Skeletal muscle satellite cell (primary cell): ENCODE results near the gene SLC45A2.
"Not testable (repeated sequence)": the region's sequence is repeated elsewhere in the genome, so short reads cannot be mapped to it uniquely, and the experiment has no call there.

Source experiments
- H3K27me3 ChIP-seq: 2 replicates; pipeline ENCODE4 v1.7.0; 2013; ENCODE audit warnings: low read length; ENCODE audit not compliant: control insufficient read depth, insufficient read depth
- H3K36me3 ChIP-seq: 2 replicates; pipeline ENCODE4 v1.7.0; 2013; ENCODE audit warnings: mild to moderate bottlenecking, control low read depth, low read length; ENCODE audit not compliant: insufficient read depth
- H3K4me1 ChIP-seq: 2 replicates; pipeline ENCODE4 v1.7.0; 2013; ENCODE audit warnings: low read length; ENCODE audit not compliant: control insufficient read depth, insufficient read depth
- H3K4me2 ChIP-seq: 2 replicates; pipeline ENCODE4 v1.7.0; 2013; ENCODE audit warnings: mild to moderate bottlenecking, low read length
- H3K4me3 ChIP-seq: 2 replicates; pipeline ENCODE4 v1.7.0; 2013; ENCODE audit warnings: low read length
- H3K9ac ChIP-seq: 2 replicates; pipeline ENCODE4 v1.7.0; 2013; ENCODE audit warnings: mild to moderate bottlenecking, low read depth, low read length, moderate library complexity
- H3K9me3 ChIP-seq: replicated peaks from 2 replicates; pipeline ENCODE4 v1.7.0; 2013; ENCODE audit warnings: mild to moderate bottlenecking, control low read depth, low read length

SLC45A2 gene

GRCh38 chr5:33936004-33936380, 48.5 kb downstream of the SLC45A2 start:
- Histone ChIP-seq H3K36me3 (no peaks in the 10 kb centered on the region), H3K9ac (no peak overlapping the region), H3K27me3 (peaks cover 50% of the 10 kb centered on the region), H3K4me1 (peaks cover 12% of the 10 kb centered on the region), H3K4me2 (peak overlapping the region; percentile 92), H3K4me3 (peak overlapping the region; percentile 69), H3K9me3 (no peaks in the 10 kb centered on the region)

DNA sequence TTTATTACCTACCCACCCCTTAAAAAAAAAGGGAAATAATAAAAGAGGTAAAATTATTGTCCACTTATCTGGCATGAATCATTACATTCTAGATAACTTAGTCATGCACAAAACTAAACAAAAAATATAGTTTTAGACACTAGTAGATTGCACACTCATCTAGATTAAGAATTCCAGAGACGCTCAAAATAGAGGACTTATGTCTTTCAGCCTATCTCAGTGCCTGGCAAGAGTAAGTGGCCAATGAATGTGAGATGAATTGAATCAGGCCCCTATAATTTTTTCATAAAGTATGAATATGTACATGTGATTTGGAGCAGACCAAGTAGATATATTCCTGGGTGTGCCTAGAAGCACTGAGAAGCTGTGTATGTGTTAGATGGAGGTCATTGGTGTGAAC, 50.3 kb downstream of the SLC45A2 start:
- Histone ChIP-seq H3K9ac (no peak overlapping the region), H3K4me2 (no peak overlapping the region), H3K4me1 (peaks cover 12% of the 10 kb centered on the region), H3K4me3 (no peak overlapping the region), H3K27me3 (peaks cover 31% of the 10 kb centered on the region), H3K36me3 (no peaks in the 10 kb centered on the region), H3K9me3 (no peaks in the 10 kb centered on the region)

DNA sequence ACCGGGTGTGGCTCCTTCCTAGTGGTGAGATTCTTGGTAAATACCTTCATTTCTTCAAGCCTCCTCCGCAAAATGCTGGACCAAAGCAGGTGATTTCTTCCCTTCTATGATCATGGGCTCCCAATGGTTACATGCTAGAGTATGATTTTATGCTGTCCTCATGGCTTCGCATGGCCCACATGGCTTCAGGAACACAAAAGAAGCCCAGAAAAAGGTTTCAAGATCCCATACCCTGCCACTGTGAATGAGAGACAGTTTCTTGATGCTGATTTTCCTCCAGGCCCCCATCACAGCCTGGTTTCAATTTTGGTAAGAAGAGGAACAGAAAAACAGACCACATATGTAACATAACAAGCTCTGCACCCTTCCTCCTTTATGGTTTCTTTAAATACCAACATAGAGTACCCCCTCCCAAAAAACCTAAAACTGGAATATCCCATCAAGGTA, 50.7 kb downstream of the SLC45A2 start:
- no peak overlapping the region for H3K9ac ChIP-seq

GRCh38 chr5:33931136-33931535, 53.4 kb downstream of the SLC45A2 start:
- Histone ChIP-seq H3K4me2 (no peak overlapping the region), H3K36me3 (no peaks in the 10 kb centered on the region), H3K9me3 (no peaks in the 10 kb centered on the region), H3K4me3 (no peak overlapping the region), H3K9ac (no peak overlapping the region), H3K27me3 (peaks cover 2% of the 10 kb centered on the region), H3K4me1 (peaks cover 11% of the 10 kb centered on the region)

More for the DNA sequence above, 50.7 kb downstream of the SLC45A2 start:
- H3K4me1 ChIP-seq, result peaks cover 12% of the 10 kb centered on the region
- no peaks in the 10 kb centered on the region for H3K9me3 ChIP-seq
- peaks cover 28% of the 10 kb centered on the region for H3K27me3 ChIP-seq
- no peak overlapping the region for H3K4me2 ChIP-seq
- no peak overlapping the region for H3K4me3 ChIP-seq
- H3K36me3 ChIP-seq, result no peaks in the 10 kb centered on the region

- H3K4me1 ChIP-seq, result peaks cover 9% of the 10 kb centered on the region
- H3K36me3 ChIP-seq, result no peaks in the 10 kb centered on the region
- no peak overlapping the region for H3K9ac ChIP-seq
- H3K4me3 ChIP-seq, result no peak overlapping the region
- no peaks in the 10 kb centered on the region for H3K9me3 ChIP-seq
- H3K4me2 ChIP-seq, result no peak overlapping the region
- no peaks in the 10 kb centered on the region for H3K27me3 ChIP-seq
Measured at GRCh38 chr5:33929925-33930690, 54.4 kb downstream of the SLC45A2 start.

DNA sequence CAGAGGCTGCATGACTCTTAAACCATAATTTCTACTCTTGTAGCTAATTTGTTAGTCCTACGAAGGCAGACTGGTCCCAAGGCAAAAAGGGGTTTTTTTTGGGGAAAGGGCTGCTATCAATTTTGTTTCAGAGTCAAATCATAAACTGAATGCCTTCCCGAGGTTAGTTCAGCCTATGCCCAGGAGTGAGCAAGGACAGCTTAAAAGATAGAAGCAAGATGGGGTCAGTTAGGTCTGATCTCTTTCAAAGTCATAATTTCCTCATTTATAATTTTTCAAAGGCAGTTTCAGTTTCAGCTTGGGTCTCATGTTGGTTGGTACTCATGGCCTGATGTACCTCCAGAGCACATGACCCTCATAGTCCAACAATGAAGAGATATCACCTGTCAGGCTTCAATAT, 56.2 kb downstream of the SLC45A2 start:
- no peaks in the 10 kb centered on the region for H3K27me3 ChIP-seq
- no peak overlapping the region for H3K9ac ChIP-seq
- H3K4me1 ChIP-seq, result no peaks in the 10 kb centered on the region
- no peaks in the 10 kb centered on the region for H3K36me3 ChIP-seq
- no peak overlapping the region for H3K4me3 ChIP-seq
- no peak overlapping the region for H3K4me2 ChIP-seq
- no peaks in the 10 kb centered on the region for H3K9me3 ChIP-seq

DNA sequence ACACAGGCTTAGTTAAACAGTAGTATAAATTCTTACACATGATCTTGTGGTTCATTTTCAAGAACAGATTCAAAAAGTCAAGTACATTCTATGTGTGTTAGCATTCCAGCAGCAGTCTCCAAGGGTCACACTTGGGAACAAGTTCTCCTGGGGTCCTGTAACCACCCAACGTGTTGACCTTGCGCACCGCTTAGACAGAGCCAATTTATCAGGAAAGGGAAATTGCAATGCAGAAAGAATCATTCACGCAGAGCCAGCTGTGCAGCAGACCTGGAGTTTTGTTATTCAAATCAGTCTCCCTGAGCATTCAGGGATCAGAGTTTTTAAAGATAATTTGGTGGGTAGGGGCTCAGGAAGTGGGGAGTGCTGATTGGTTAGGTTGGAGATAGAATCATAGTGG, 56.8 kb downstream of the SLC45A2 start:
- no peaks in the 10 kb centered on the region for H3K4me1 ChIP-seq
- no peaks in the 10 kb centered on the region for H3K36me3 ChIP-seq
- H3K9me3 ChIP-seq, result no peaks in the 10 kb centered on the region
- no peak overlapping the region for H3K4me2 ChIP-seq
- no peak overlapping the region for H3K9ac ChIP-seq
- H3K4me3 ChIP-seq, result no peak overlapping the region
- peaks cover 5% of the 10 kb centered on the region for H3K27me3 ChIP-seq

DNA sequence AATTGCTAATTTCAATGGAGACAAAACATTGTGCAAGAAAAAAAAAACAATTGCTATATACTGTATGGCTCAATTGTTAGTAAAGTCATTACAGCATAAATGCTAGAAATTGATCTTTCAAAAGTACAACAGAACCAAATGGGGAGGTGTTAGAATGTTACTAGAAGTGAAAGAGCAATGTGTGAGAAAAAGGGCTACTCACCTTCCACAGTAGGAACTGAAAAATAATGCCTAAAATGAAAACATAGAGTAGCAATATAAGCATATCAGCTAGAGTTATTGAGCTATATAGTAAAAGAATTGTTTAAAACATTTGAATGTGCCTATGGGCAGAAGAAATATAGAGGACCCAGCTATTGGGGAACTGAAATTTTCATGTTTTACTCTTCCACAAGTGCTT, 59.2 kb downstream of the SLC45A2 start:
- Histone ChIP-seq H3K9me3 (no peaks in the 10 kb centered on the region), H3K27me3 (peaks cover 15% of the 10 kb centered on the region), H3K9ac (no peak overlapping the region), H3K36me3 (no peaks in the 10 kb centered on the region), H3K4me1 (no peaks in the 10 kb centered on the region), H3K4me3 (no peak overlapping the region), H3K4me2 (no peak overlapping the region)

GRCh38 chr5:33921002-33921401, 63.5 kb downstream of the SLC45A2 start:
- no peak overlapping the region for H3K9ac ChIP-seq
- H3K9me3 ChIP-seq, result no peaks in the 10 kb centered on the region
- H3K4me1 ChIP-seq, result no peaks in the 10 kb centered on the region

GRCh38 chr5:33914844-33915243, 69.6 kb downstream of the SLC45A2 start:
- not testable (repeated sequence) for H3K9ac ChIP-seq, H3K4me3 ChIP-seq

More at GRCh38 chr5:33921002-33921401, 63.5 kb downstream of the SLC45A2 start:
- H3K27me3 ChIP-seq, result peaks cover 18% of the 10 kb centered on the region
- H3K4me3 ChIP-seq, result no peak overlapping the region
- no peaks in the 10 kb centered on the region for H3K36me3 ChIP-seq
- H3K4me2 ChIP-seq, result no peak overlapping the region

DNA sequence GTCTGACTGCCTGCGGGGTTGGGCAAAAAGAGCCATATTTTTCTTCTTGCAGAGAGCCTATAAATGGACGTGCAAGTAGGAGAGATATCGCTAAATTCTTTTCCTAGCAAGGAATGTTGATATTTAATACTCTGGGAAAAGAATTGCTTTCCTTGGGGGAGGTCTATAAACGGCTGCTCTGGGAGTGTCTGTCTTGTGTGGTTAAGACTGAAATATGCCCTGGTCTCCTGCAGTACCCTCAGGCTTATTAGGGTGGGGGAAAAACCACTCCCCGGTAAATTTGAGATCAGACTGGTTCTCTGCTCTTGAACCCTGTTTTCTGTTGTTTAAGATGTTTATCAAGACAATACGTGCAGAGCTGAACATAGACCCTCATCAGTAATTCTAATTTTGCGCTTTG, 78.2 kb downstream of the SLC45A2 start:
- H3K4me2 ChIP-seq, H3K36me3 ChIP-seq, H3K9ac ChIP-seq, H3K4me1 ChIP-seq, H3K4me3 ChIP-seq, H3K9me3 ChIP-seq: not testable (repeated sequence)
- H3K27me3 ChIP-seq, result peaks cover 18% of the 10 kb centered on the region

More at GRCh38 chr5:33914844-33915243, 69.6 kb downstream of the SLC45A2 start:
- not testable (repeated sequence) for H3K36me3 ChIP-seq, H3K4me1 ChIP-seq, H3K9me3 ChIP-seq, H3K4me2 ChIP-seq
- peaks cover 32% of the 10 kb centered on the region for H3K27me3 ChIP-seq

DNA sequence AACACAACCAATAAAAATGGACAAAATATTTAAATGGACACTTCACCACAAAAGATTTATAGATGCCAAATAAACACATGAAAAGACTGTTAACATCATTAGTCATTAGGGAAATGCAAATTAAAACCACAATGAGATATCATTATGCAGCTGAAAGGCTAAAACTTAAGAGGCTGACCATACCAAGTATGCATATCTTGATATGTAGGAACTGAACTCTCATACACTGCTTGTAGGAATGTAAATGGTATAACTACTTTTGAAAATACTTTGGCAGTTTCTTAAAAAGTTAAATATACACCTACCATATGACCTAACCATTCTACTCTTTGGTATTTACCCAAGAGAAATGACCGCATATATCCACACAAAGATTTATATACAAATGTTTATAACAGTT, 79.1 kb downstream of the SLC45A2 start:
- no peak overlapping the region for H3K9ac ChIP-seq
- peaks cover 13% of the 10 kb centered on the region for H3K27me3 ChIP-seq
- no peaks in the 10 kb centered on the region for H3K4me1 ChIP-seq
- H3K4me2 ChIP-seq, result no peak overlapping the region
- no peak overlapping the region for H3K4me3 ChIP-seq
- H3K36me3 ChIP-seq, result no peaks in the 10 kb centered on the region
- no peaks in the 10 kb centered on the region for H3K9me3 ChIP-seq
